ENCODE measurements around the gene SLC27A2.
"Not testable (repeated sequence)": the region's sequence is repeated elsewhere in the genome, so short reads cannot be mapped to it uniquely, and the experiment has no call there.

Gene SLC27A2

GRCh38 chr15:50181969-50182218 is at the start of gene SLC27A2:
TSS of gene SLC27A2 (plus strand) at chr15:50182196. CDS start at chr15:50182428, 232 bp downstream.
- in situ Hi-C loops (cut with HindIII; ENCODE audit: low sequenced_read_pairs), result no loop called here

GRCh38 chr15:50132251-50132984 is 49.6 kb upstream of the SLC27A2 start:
- in situ Hi-C loops (cut with HindIII; ENCODE audit: low sequenced_read_pairs), result not testable (repeated sequence)

DNA sequence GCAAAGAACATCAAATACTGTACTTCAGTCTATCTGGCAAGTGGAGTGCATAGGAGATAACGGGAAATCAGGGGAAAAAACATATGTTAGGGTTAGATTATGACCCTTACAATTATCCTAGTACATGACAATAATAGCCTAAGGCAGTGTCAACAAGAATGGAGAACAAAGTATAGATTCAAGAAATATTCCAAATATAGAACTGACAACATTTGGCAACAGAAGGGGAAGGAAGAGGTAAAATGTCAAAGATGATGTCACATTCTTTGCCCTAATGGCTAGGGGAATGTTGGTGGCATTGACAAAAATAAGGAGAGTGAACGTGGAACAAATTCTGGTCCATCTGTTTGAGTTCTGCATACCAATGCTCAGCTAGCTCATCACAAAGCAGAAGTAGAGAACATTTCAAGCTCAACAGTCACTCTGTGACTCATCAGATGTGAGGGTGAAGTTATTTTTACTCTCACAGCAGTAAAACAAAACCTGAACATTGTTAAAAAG is 47.4 kb upstream of the SLC27A2 start:
- in situ Hi-C loops (cut with HindIII; ENCODE audit: low sequenced_read_pairs), result no loop called here

DNA sequence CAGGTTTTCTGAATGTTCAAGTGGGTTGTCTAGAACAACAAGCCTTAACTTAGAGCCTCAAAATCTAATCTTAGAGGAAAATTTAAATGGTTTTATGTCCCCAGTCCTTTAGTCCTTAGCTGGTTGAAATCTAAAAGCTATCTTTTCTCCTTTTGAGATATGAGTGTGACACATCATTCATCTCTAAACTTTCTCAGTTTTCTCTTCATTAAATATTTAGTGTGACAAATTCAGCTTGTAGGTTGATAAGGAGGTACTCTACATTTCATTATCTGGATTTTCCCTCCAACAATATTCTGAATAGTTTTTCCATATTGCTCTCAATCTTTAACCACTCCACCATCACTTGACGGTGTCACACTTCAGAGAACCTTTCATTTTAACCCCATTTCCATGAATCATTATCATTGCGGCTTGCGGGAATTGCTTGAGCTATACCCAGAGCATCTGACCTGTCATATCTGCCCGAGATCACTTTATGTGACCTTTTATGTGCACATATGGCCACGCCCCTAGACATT is 46.9 kb upstream of the SLC27A2 start:
- in situ Hi-C loops (cut with HindIII; ENCODE audit: low sequenced_read_pairs), result no loop called here

DNA sequence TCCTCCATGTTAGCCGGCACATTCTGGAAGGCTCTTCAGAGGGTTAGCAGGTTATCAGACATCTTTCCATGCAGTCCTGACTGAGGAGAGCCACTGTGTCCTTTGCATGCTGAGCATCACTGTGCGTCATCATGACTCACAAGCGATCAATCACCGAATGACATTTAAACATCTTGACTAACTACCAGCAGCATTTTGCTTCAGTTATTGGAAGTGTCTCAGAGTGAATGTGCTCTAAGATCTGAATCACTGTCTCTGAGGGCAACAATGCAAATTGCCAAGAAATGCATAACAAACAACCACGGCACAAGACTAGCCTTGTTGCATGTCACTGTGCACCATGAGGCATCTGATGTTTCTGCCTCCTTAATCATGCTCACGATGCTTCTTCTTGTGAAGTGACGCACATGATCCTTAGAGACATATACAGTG is 44.6 kb upstream of the SLC27A2 start:
- in situ Hi-C loops (cut with HindIII; ENCODE audit: low sequenced_read_pairs), result no loop called here

GRCh38 chr15:50137893-50138292 is 44.1 kb upstream of the SLC27A2 start:
- in situ Hi-C loops (cut with HindIII; ENCODE audit: low sequenced_read_pairs), result no loop called here

- in situ Hi-C loops (cut with HindIII; ENCODE audit: low sequenced_read_pairs), result no loop called here
Observed at GRCh38 chr15:50138391-50138790, 43.6 kb upstream of the SLC27A2 start.

- in situ Hi-C loops (cut with HindIII; ENCODE audit: low sequenced_read_pairs), result no loop called here
Observed at GRCh38 chr15:50140098-50140497, 41.9 kb upstream of the SLC27A2 start.

- in situ Hi-C loops (cut with HindIII; ENCODE audit: low sequenced_read_pairs), result no loop called here
Observed at GRCh38 chr15:50140983-50141382, 41.0 kb upstream of the SLC27A2 start.

DNA sequence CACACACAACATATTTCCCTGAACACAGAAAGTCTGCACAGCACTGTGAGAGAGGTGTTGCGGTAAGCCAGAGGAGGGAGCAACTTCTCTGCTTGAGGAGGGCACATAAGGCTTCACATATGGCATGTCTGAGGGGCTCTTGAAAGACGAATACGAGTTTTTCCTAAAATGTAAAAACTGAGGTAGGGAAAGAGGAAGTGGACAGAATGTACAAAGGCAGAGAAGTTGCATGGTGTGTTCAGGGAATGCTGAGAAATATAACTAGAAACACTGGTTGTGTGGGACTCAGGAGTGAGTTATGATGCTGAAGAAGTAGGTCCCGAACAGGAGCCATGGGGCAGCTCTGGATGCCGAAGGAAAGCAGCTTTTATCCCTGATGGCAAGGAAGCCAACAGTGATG is 40.1 kb upstream of the SLC27A2 start:
- in situ Hi-C loops (cut with HindIII; ENCODE audit: low sequenced_read_pairs), result no loop called here

DNA sequence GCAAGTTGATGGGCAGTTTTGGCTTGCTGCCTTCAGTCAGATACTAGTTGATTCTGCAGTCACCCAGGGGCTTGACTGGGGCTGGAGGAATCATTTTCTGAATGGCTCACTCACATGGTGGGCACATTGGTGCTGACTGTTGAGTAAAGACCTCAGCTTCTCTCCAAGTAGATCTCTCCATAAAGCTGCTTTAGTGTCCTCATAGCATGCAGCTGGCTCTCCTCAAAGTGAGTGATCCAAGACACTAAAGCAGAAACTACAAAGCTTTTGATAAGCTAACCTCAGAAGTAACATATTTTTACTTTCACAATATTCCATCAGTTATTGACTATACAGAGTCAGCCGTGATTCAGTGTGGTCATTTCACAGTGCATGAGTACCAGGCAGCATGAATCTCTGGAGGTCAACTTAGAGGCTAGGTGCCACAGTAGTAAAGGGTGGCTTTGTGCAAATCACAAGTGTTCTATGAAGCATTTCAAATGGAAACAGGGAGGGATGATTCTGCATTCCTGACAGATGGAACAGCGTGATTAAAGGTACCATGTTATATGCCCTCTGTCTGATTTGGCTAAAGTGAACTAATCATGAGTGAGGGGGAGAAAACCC is 38.6 kb upstream of the SLC27A2 start:
- in situ Hi-C loops (cut with HindIII; ENCODE audit: low sequenced_read_pairs), result no loop called here

GRCh38 chr15:50144341-50145120 is 37.5 kb upstream of the SLC27A2 start:
- in situ Hi-C loops (cut with HindIII; ENCODE audit: low sequenced_read_pairs), result no loop called here

- in situ Hi-C loops (cut with HindIII; ENCODE audit: low sequenced_read_pairs), result no loop called here
Observed at GRCh38 chr15:50145451-50145872, 36.5 kb upstream of the SLC27A2 start.

- in situ Hi-C loops (cut with HindIII; ENCODE audit: low sequenced_read_pairs), result no loop called here
Observed at GRCh38 chr15:50146632-50147031, 35.4 kb upstream of the SLC27A2 start.

GRCh38 chr15:50148362-50148963 is 33.5 kb upstream of the SLC27A2 start:
- in situ Hi-C loops (cut with HindIII; ENCODE audit: low sequenced_read_pairs), result no loop called here

DNA sequence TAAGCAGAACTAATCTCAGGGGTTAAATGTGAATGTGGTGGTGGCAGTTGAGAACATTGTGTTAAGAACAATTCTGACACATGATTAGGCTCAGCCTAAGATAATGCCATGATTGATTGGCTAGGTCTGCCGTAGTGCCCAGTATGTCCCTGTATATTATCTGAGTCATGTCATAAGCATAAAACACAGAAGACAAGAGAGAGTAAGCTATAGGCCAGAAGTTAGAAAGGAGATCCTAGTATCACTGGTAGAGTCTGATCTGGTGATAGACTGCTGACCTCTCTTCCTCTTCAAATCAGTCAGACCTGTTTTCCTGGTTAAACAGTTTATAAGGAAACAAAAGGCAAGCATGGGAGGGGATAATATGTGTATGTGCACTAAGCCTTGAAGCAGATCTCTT is 32.9 kb upstream of the SLC27A2 start:
- in situ Hi-C loops (cut with HindIII; ENCODE audit: low sequenced_read_pairs), result no loop called here

GRCh38 chr15:50150349-50150748 is 31.6 kb upstream of the SLC27A2 start:
- in situ Hi-C loops (cut with HindIII; ENCODE audit: low sequenced_read_pairs), result no loop called here

DNA sequence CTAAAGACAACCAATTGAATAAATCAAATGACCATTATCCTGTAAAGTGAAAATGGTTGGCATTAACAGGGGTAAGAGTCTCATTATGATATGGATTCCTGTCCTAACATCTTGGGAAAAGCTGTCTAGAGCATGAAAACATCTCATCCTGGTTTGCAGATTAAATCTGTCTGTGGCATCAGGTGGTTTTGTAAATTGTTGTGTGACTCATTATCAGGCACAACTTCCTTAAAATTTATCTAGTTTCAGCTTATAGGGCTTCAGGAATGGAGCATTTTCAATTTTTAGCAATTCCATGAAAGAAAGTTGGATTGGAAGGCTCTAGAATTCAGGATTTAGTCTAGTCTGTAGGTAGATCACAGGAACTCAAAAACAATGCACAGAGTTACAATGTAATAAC is 31.1 kb upstream of the SLC27A2 start:
- in situ Hi-C loops (cut with HindIII; ENCODE audit: low sequenced_read_pairs), result no loop called here

DNA sequence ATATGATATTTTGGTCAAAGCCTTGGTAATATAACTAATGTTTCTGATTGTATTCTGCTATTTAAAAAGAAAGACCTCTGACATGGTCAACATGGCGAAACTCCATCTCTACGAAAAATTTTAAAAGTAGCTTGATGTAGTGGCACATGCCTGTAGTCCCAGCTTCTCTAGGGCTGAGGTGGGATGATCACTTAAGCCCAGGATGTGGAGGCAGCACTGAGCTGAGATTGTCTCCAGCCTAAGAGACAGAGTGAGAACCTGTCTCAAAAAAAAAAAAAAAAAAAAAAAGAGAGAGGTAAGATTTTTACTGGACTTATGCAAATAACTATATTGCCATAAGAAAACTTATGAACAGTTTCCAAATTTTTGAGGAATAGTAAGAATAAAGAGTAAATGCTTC is 30.5 kb upstream of the SLC27A2 start:
- in situ Hi-C loops (cut with HindIII; ENCODE audit: low sequenced_read_pairs), result no loop called here

GRCh38 chr15:50158236-50158635 is 23.8 kb upstream of the SLC27A2 start:
- in situ Hi-C loops (cut with HindIII; ENCODE audit: low sequenced_read_pairs), result not testable (repeated sequence)
